KOPT-K1 (cell line): ENCODE results near the gene PATE2.

ENCODE experiments used
- H3K27ac ChIP-seq: fragments of 200-600 bp; sonication (generic); 2 replicates; pipeline ENCODE4 v1.5.1; 2016; ENCODE audit warnings: antibody characterized with exemption, mild to moderate bottlenecking, low read depth, low read length; ENCODE audit not compliant: poor library complexity, severe bottlenecking
- H3K36me3 ChIP-seq: fragments of 200-600 bp; sonication (generic); 2 replicates; pipeline ENCODE4 v1.5.1; 2017; ENCODE audit warnings: antibody characterized with exemption, mild to moderate bottlenecking, low read length, moderate library complexity; ENCODE audit not compliant: insufficient read depth
- H3K9me3 ChIP-seq: fragments of 200-600 bp; sonication (generic); 2 replicates; pipeline ENCODE4 v1.5.1; 2017; ENCODE audit warnings: antibody characterized with exemption, low read length, mild to moderate bottlenecking; ENCODE audit not compliant: insufficient read depth, poor library complexity, severe bottlenecking

Gene PATE2

GRCh38 chr11:125756050-125756449 lies 22.6 kb downstream of the PATE2 start:
- no peaks in the 10 kb centered on the region for H3K9me3 ChIP-seq
- no peaks in the 10 kb centered on the region for H3K36me3 ChIP-seq
- no peak overlapping the region for H3K27ac ChIP-seq

- H3K27ac ChIP-seq: no peak overlapping the region
- H3K9me3 ChIP-seq: no peaks in the 10 kb centered on the region
- no peaks in the 10 kb centered on the region for H3K36me3 ChIP-seq
These were observed 28.0 kb downstream of the PATE2 start for GRCh38 chr11:125750629-125751028.

GRCh38 chr11:125745979-125746378 lies 32.6 kb downstream of the PATE2 start, which contains the start of gene PATE1:
PATE1 (plus strand) TSS chr11:125746279; CDS start chr11:125746305, 26 bp downstream.
- Histone ChIP-seq H3K27ac (no peak within 1 kb of the TSS), H3K36me3 (no peaks in the 10 kb centered on the region), H3K9me3 (no peaks in the 10 kb centered on the region)

GRCh38 chr11:125743681-125744080 lies 34.9 kb downstream of the PATE2 start:
- no peaks in the 10 kb centered on the region for H3K36me3 ChIP-seq
- peaks cover 1% of the 10 kb centered on the region for H3K9me3 ChIP-seq
- H3K27ac ChIP-seq: no peak overlapping the region

GRCh38 chr11:125740617-125741016 lies 38.0 kb downstream of the PATE2 start:
- no peak overlapping the region for H3K27ac ChIP-seq
- peaks cover 11% of the 10 kb centered on the region for H3K9me3 ChIP-seq
- no peaks in the 10 kb centered on the region for H3K36me3 ChIP-seq

GRCh38 chr11:125728969-125729368 lies 49.7 kb downstream of the PATE2 start:
- H3K36me3 ChIP-seq: no peaks in the 10 kb centered on the region
- no peak overlapping the region for H3K27ac ChIP-seq
- H3K9me3 ChIP-seq: no peaks in the 10 kb centered on the region
